ENCODE data around the gene ZFAND2A. TPM values are rescaled to one million over a fixed set of nuclear protein-coding genes. Genes with fewer than 3 reads are reported as not detected.
A peak's percentile ranks its signal among the peaks of the same experiment; 100 is the strongest.

Gene ZFAND2A
- total RNA-seq, 1 experiment from 2014 or later = 19.1 TPM

- H3K27ac ChIP-seq (ENCODE audit: low read depth, low read length) = no peak overlapping the region
- H3K4me1 ChIP-seq (ENCODE audit: control insufficient read depth in 1 of 2, insufficient read depth in 2 of 2, low read length in 2 of 2) = peaks cover 6 to 13% of the 10 kb centered on the region in 2 experiments; a peak in 3 of 4 replicates
- H3K36me3 ChIP-seq (ENCODE audit: control insufficient read depth in 1 of 2, insufficient read depth in 2 of 2, low read length in 2 of 2) = no peaks in the 10 kb centered on the region
- POLR2A ChIA-PET = no interaction called here
- BruUV-seq (replicated peaks) = no TSS peak
- H3K9me2 ChIP-seq (ENCODE audit: insufficient read depth) = no peaks in the 10 kb centered on the region
- 0 out of 2 replicates have a peak overlapping the region, but pooled peaks have one; percentile 0 for H3K4me2 ChIP-seq (ENCODE audit: low read length)
- H3K4me3 ChIP-seq (replicated peaks in 1 of 2; ENCODE audit: low read depth in 1 of 2, low read length in 2 of 2) = no peak overlapping the region
- TF ChIP-seq ELF1 (IDR thresholded peaks at IDR 0.05; ENCODE audit: borderline replicate concordance, low read depth) (no peak), RAD21 (IDR thresholded peaks at IDR 0.05; ENCODE audit: low read depth) (no peak), POLR2AphosphoS5 (IDR thresholded peaks at IDR 0.05; ENCODE audit: low read depth, low read length) (no peak), YY1 (IDR thresholded peaks at IDR 0.05; ENCODE audit: extremely low read depth, insufficient replicate concordance, low read depth, low read length) (no peak), CTCF (IDR thresholded peaks at IDR 0.05 in 2 of 3, conservative IDR thresholded peaks at IDR 0.05 in 1 of 3; ENCODE audit: borderline replicate concordance in 1 of 3, insufficient read depth in 1 of 3, low read depth in 2 of 3, low read length in 2 of 3) (no peak), POLR2A (IDR thresholded peaks at IDR 0.05; ENCODE audit: borderline replicate concordance, extremely low read depth, insufficient read depth, insufficient read length) (no peak), REST (IDR thresholded peaks at IDR 0.05; ENCODE audit: low read depth) (no peak), SRF (IDR thresholded peaks at IDR 0.05; ENCODE audit: low read depth) (no peak), CBX3 (IDR thresholded peaks at IDR 0.05; ENCODE audit: low read depth) (no peak), CEBPB (IDR thresholded peaks at IDR 0.05; ENCODE audit: low read depth) (no peak), MAX (IDR thresholded peaks at IDR 0.05) (no peak), JUND (IDR thresholded peaks at IDR 0.05) (no peak), ZFX (IDR thresholded peaks at IDR 0.05) (no peak), EZH2 (IDR thresholded peaks at IDR 0.05) (no peak), SIN3A (IDR thresholded peaks at IDR 0.05; ENCODE audit: low read depth) (no peak), ZBTB33 (IDR thresholded peaks at IDR 0.05; ENCODE audit: extremely low read depth, insufficient replicate concordance, low read length) (no peak), ZNF274 (IDR thresholded peaks at IDR 0.05; ENCODE audit: low read depth, low read length) (no peak), FOSL1 (IDR thresholded peaks at IDR 0.05; ENCODE audit: low read depth) (no peak)
- RAD21 ChIA-PET (ENCODE audit: low non-redundant PET in 1 of 2, low total read pairs in 2 of 2, uncharacterized antibody in 2 of 2, unreplicated experiment in 2 of 2) = no interaction called here
- no peak overlapping the region for H2AFZ ChIP-seq (ENCODE audit: low read depth, low read length, poor library complexity, severe bottlenecking)
- no peak overlapping the region for H3K9ac ChIP-seq (ENCODE audit: low read length)
- no peaks in the 10 kb centered on the region for H4K20me1 ChIP-seq (ENCODE audit: insufficient read depth)
- intact Hi-C loops (cut with micrococcal nuclease) = no loop called here
- CTCF ChIA-PET = interaction anchor here (1.1 kb wide), 1 partner anchor 214 kb away, joined by 4 read pairs; no protein-coding TSS in a partner anchor
- H3K9me3 ChIP-seq (ENCODE audit: control insufficient read depth in 1 of 2, insufficient read depth in 1 of 2, low read depth in 1 of 2, low read length in 2 of 2) = no peaks in the 10 kb centered on the region
- H3K27me3 ChIP-seq (ENCODE audit: insufficient read depth, low read length) = peaks cover 6% of the 10 kb centered on the region; the same call in 1 of the 2 replicates
- DNase-seq (ENCODE audit: low read depth, low spot score) = no peak
- ATAC-seq = no peak
- no peaks in the 10 kb centered on the region for H3K79me2 ChIP-seq (ENCODE audit: insufficient read depth, low read length)
These were observed 38.1 kb upstream of the ZFAND2A start for GRCh38 chr7:1197997-1198625.

Data from HCT116 (cell line).